Mesendoderm (in vitro differentiated cells): ENCODE results near the gene GPATCH2L.

Source experiments
- DNase-seq: peaks from one replicate; pipeline ENCODE4 v3.0.0; 2013
- H2AK5ac ChIP-seq: 2 replicates; pipeline ENCODE4 v1.6.1; 2013; ENCODE audit warnings: low read length, inconsistent platforms
- H2BK120ac ChIP-seq: 2 replicates; pipeline ENCODE4 v1.6.1; 2013; ENCODE audit warnings: low read depth, mild to moderate bottlenecking, low read length, moderate library complexity, mixed read lengths
- H2BK15ac ChIP-seq: replicated peaks from 2 replicates; pipeline ENCODE4 v1.6.1; 2013; ENCODE audit warnings: low read depth, mild to moderate bottlenecking, moderate library complexity
- H2BK5ac ChIP-seq: 2 replicates; pipeline ENCODE4 v1.6.1; 2013; ENCODE audit warnings: low read length, inconsistent platforms
- H3K18ac ChIP-seq: 2 replicates; pipeline ENCODE4 v1.6.1; 2013; ENCODE audit warnings: mild to moderate bottlenecking, low read length, mixed read lengths
- H3K23ac ChIP-seq: one replicate; pipeline ENCODE4 v1.6.1; 2013; ENCODE audit warnings: low read length
- H3K27ac ChIP-seq: 2 replicates; pipeline ENCODE4 v1.5.1; 2013; ENCODE audit warnings: low read depth, mild to moderate bottlenecking, inconsistent platforms, low read length, moderate library complexity
- H3K27me3 ChIP-seq: 2 replicates; pipeline ENCODE4 v1.6.1; 2013; ENCODE audit warnings: low read length, control low read depth, mild to moderate bottlenecking, inconsistent platforms; ENCODE audit not compliant: insufficient read depth, poor library complexity
- H3K36me3 ChIP-seq: 2 replicates; pipeline ENCODE4 v1.6.1; 2013; ENCODE audit warnings: low read length, inconsistent platforms; ENCODE audit not compliant: control insufficient read depth, insufficient read depth
- H3K4ac ChIP-seq: one replicate; pipeline ENCODE4 v1.6.1; 2013; ENCODE audit warnings: low read depth, mild to moderate bottlenecking, low read length, moderate library complexity
- H3K4me1 ChIP-seq: 2 replicates; pipeline ENCODE4 v1.6.1; 2013; ENCODE audit warnings: low read depth, low read length, inconsistent platforms; ENCODE audit not compliant: control insufficient read depth
- H3K4me2 ChIP-seq: 2 replicates; pipeline ENCODE4 v1.6.1; 2013; ENCODE audit warnings: low read length
- H3K4me3 ChIP-seq: 2 replicates; pipeline ENCODE4 v1.5.1; 2013; ENCODE audit warnings: mild to moderate bottlenecking, low read length
- H3K56ac ChIP-seq: one replicate; pipeline ENCODE4 v1.6.1; 2013; ENCODE audit warnings: low read length
- H3K79me1 ChIP-seq: 2 replicates; pipeline ENCODE4 v1.6.1; 2013; ENCODE audit warnings: low read length, inconsistent platforms
- H3K79me2 ChIP-seq: 2 replicates; pipeline ENCODE4 v1.6.1; 2013; ENCODE audit warnings: mild to moderate bottlenecking, low read length; ENCODE audit not compliant: control insufficient read depth, insufficient read depth
- H3K9ac ChIP-seq: 2 replicates; pipeline ENCODE4 v1.6.1; 2013; ENCODE audit warnings: low read length, inconsistent platforms
- H4K5ac ChIP-seq: one replicate; pipeline ENCODE4 v1.6.1; 2013; ENCODE audit warnings: low read length
- H4K8ac ChIP-seq: one replicate; pipeline ENCODE4 v1.6.1; 2013; ENCODE audit warnings: low read depth, mild to moderate bottlenecking, control low read depth, low read length, moderate library complexity
- WGBS: extraction: QIAGEN DNeasy Blood & Tissue Kit; methylation state at CpG from one replicate; pipeline ENCODE4 v1.1.7; 2013; ENCODE audit warnings: low lambda C conversion rate, missing lambda C conversion rate; ENCODE audit not compliant: insufficient coverage; ENCODE audit errors: extremely low coverage; 5-methylcytosine and 5-hydroxymethylcytosine counted together

GPATCH2L gene

GRCh38 chr14:76204461-76205230 lies 52.9 kb downstream of the GPATCH2L start:
- no peak overlapping the region for H3K4ac ChIP-seq
- DNase-seq = no peak
- 100% methylated on average over 4 of the region's 5 CpGs for WGBS
- H3K27me3 ChIP-seq = no peaks in the 10 kb centered on the region
- no peaks in the 10 kb centered on the region for H3K79me1 ChIP-seq
- H3K79me2 ChIP-seq = no peaks in the 10 kb centered on the region
- H2BK5ac ChIP-seq = no peak overlapping the region
- H3K9ac ChIP-seq = no peak overlapping the region
- no peak overlapping the region for H3K56ac ChIP-seq
- H3K36me3 ChIP-seq = peaks cover 5% of the 10 kb centered on the region
- H3K4me2 ChIP-seq = no peak overlapping the region
- H2AK5ac ChIP-seq = no peak overlapping the region
- no peak overlapping the region for H2BK120ac ChIP-seq
- no peak overlapping the region for H4K5ac ChIP-seq
- no peak overlapping the region for H2BK15ac ChIP-seq
- H4K8ac ChIP-seq = no peak overlapping the region
- no peak overlapping the region for H3K18ac ChIP-seq
- H3K23ac ChIP-seq = no peak overlapping the region
- no peaks in the 10 kb centered on the region for H3K4me1 ChIP-seq
- no peak overlapping the region for H3K27ac ChIP-seq
- H3K4me3 ChIP-seq = no peak overlapping the region

GRCh38 chr14:76205708-76206107 lies 54.0 kb downstream of the GPATCH2L start:
- no peak overlapping the region for H3K23ac ChIP-seq
- H2BK15ac ChIP-seq = no peak overlapping the region
- H3K18ac ChIP-seq = no peak overlapping the region
- no peaks in the 10 kb centered on the region for H3K79me2 ChIP-seq
- no peak overlapping the region for H3K9ac ChIP-seq
- H2AK5ac ChIP-seq = no peak overlapping the region
- H3K4ac ChIP-seq = no peak overlapping the region
- DNase-seq = no peak
- H3K4me2 ChIP-seq = no peak overlapping the region
- no peak overlapping the region for H3K27ac ChIP-seq
- H4K5ac ChIP-seq = no peak overlapping the region
- peaks cover 5% of the 10 kb centered on the region for H3K36me3 ChIP-seq
- H3K4me3 ChIP-seq = no peak overlapping the region
- H3K4me1 ChIP-seq = no peaks in the 10 kb centered on the region
- H3K79me1 ChIP-seq = no peaks in the 10 kb centered on the region
- no peak overlapping the region for H3K56ac ChIP-seq
- no peak overlapping the region for H4K8ac ChIP-seq
- no peak overlapping the region for H2BK5ac ChIP-seq
- H2BK120ac ChIP-seq = no peak overlapping the region
- no peaks in the 10 kb centered on the region for H3K27me3 ChIP-seq
- no CpG with 5 or more reads among the region's 5 CpGs for WGBS

- Histone ChIP-seq H2BK15ac (no peak overlapping the region), H3K4me2 (no peak overlapping the region), H3K79me2 (no peaks in the 10 kb centered on the region), H4K8ac (no peak overlapping the region), H2BK5ac (no peak overlapping the region), H3K4me3 (no peak overlapping the region), H3K4me1 (no peaks in the 10 kb centered on the region), H3K79me1 (no peaks in the 10 kb centered on the region), H2BK120ac (no peak overlapping the region), H3K27ac (no peak overlapping the region), H3K4ac (no peak overlapping the region), H4K5ac (no peak overlapping the region), H3K9ac (no peak overlapping the region), H3K27me3 (no peaks in the 10 kb centered on the region), H3K36me3 (no peaks in the 10 kb centered on the region), H3K18ac (no peak overlapping the region), H3K23ac (no peak overlapping the region), H3K56ac (no peak overlapping the region), H2AK5ac (no peak overlapping the region)
- WGBS = no CpG with 5 or more reads among the region's 5 CpGs
- peak; percentile 22 for DNase-seq
These were observed 56.6 kb downstream of the GPATCH2L start for GRCh38 chr14:76208340-76208739.

GRCh38 chr14:76212242-76212641 lies 60.5 kb downstream of the GPATCH2L start:
- no peaks in the 10 kb centered on the region for H3K27me3 ChIP-seq
- H2BK5ac ChIP-seq = no peak overlapping the region
- H3K27ac ChIP-seq = no peak overlapping the region
- no peak overlapping the region for H3K56ac ChIP-seq
- no peak overlapping the region for H3K4ac ChIP-seq
- no peak overlapping the region for H3K9ac ChIP-seq
- H2BK120ac ChIP-seq = no peak overlapping the region
- no CpG with 5 or more reads among the region's 3 CpGs for WGBS
- no peak overlapping the region for H4K8ac ChIP-seq
- H2AK5ac ChIP-seq = no peak overlapping the region
- no peak overlapping the region for H3K23ac ChIP-seq
- no peak overlapping the region for H4K5ac ChIP-seq
- H2BK15ac ChIP-seq = no peak overlapping the region
- DNase-seq = no peak
- H3K79me1 ChIP-seq = no peaks in the 10 kb centered on the region
- H3K79me2 ChIP-seq = no peaks in the 10 kb centered on the region
- H3K4me1 ChIP-seq = no peaks in the 10 kb centered on the region
- H3K4me3 ChIP-seq = no peak overlapping the region
- no peak overlapping the region for H3K18ac ChIP-seq
- H3K36me3 ChIP-seq = no peaks in the 10 kb centered on the region
- H3K4me2 ChIP-seq = no peak overlapping the region

GRCh38 chr14:76217179-76217578 lies 65.5 kb downstream of the GPATCH2L start:
- Histone ChIP-seq H2BK15ac (no peak overlapping the region), H3K18ac (no peak overlapping the region), H3K4me3 (no peak overlapping the region), H3K56ac (no peak overlapping the region), H3K79me2 (no peaks in the 10 kb centered on the region), H3K27ac (no peak overlapping the region), H4K5ac (no peak overlapping the region), H3K9ac (no peak overlapping the region), H4K8ac (no peak overlapping the region), H3K23ac (no peak overlapping the region), H3K27me3 (no peaks in the 10 kb centered on the region), H3K36me3 (no peaks in the 10 kb centered on the region), H2BK120ac (no peak overlapping the region), H2AK5ac (no peak overlapping the region), H3K4me2 (no peak overlapping the region), H2BK5ac (no peak overlapping the region), H3K4me1 (no peaks in the 10 kb centered on the region), H3K79me1 (no peaks in the 10 kb centered on the region), H3K4ac (no peak overlapping the region)
- no peak for DNase-seq
- no CpG with 5 or more reads among the region's 3 CpGs for WGBS

- H2AK5ac ChIP-seq = no peak overlapping the region
These were observed 66.9 kb downstream of the GPATCH2L start for GRCh38 chr14:76218662-76219061.

More at GRCh38 chr14:76218662-76219061, 66.9 kb downstream of the GPATCH2L start:
- H4K5ac ChIP-seq = no peak overlapping the region
- H3K4me1 ChIP-seq = no peaks in the 10 kb centered on the region
- no peak overlapping the region for H3K9ac ChIP-seq
- no peak overlapping the region for H3K4ac ChIP-seq
- H3K79me2 ChIP-seq = no peaks in the 10 kb centered on the region
- no peak overlapping the region for H3K18ac ChIP-seq
- no CpG with 5 or more reads among the region's 2 CpGs for WGBS
- no peaks in the 10 kb centered on the region for H3K36me3 ChIP-seq
- H3K79me1 ChIP-seq = no peaks in the 10 kb centered on the region
- no peak overlapping the region for H2BK120ac ChIP-seq
- no peak overlapping the region for H4K8ac ChIP-seq
- no peak overlapping the region for H3K23ac ChIP-seq
- no peak overlapping the region for H3K4me3 ChIP-seq
- no peak overlapping the region for H2BK15ac ChIP-seq
- no peak overlapping the region for H3K27ac ChIP-seq
- H3K27me3 ChIP-seq = no peaks in the 10 kb centered on the region
- DNase-seq = no peak
- no peak overlapping the region for H3K56ac ChIP-seq
- no peak overlapping the region for H3K4me2 ChIP-seq
- no peak overlapping the region for H2BK5ac ChIP-seq
